ENCODE measurements around the gene SLC25A42. TPM values are rescaled to one million over a fixed set of nuclear protein-coding genes. Genes with fewer than 3 reads are reported as not detected.

The SLC25A42 gene
- total and polyA plus RNA-seq, 5 donors: 13.4 to 18.7 (median 13.8) TPM

DNA sequence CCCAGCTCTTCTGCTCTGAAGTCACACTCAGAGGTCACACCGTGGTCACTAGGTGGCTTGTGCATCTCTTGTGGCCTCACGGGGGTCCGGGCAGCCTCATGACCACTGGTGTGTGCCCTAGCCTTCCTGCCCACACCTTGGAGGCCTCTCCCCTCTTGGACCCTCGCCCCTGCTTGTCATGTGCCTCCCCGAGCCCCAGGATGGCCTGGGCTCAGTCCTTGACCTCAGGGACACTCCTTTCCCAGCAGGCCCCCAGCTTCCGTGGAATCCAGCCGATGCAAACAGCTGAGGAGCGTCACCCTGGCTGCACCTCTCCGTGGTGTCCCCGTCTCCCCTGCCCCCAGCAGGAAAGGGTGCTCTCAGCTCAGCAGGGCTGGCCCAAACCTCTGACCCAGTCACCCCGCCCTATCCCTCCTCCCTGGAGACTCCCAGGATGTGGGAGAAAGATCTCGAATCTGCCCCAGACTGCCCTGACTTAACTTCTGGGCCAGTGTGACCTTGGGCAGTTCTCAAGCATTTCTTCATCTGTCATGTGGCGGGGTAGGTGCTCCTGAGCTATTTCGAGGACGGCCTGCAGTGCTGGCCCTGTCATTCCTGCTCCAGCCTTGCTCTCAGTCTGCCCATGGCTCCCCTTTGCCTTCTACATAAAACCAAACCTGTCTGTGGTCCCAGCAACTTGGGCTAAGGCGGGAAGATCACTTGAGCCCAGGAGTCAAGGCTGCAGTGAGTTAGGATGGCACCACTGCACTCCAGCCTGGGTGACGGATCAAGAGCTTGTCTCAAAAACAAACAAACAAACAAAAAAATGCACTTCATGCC is 4.6 kb upstream of the SLC25A42 start:
- DNase-seq (peak in 1 of 3 donors; percentile 59), ATAC-seq (no peak)
- Histone ChIP-seq H3K27me3 (ENCODE audit: control insufficient read depth, insufficient read depth) (no peaks in the 10 kb centered on the region), H3K4me1 (ENCODE audit: control insufficient read depth, insufficient read depth, low read length) (peaks cover 3% of the 10 kb centered on the region), H3K4me3 (ENCODE audit: low read length) (no peak overlapping the region), H3K9me3 (ENCODE audit: control insufficient read depth, low read length) (no peaks in the 10 kb centered on the region), H3K27ac (ENCODE audit: low read length) (no peak overlapping the region)
- intact Hi-C loops (cut with DNase I): loop anchor here in 2 of 4 donors (5.0 kb wide), 2 partner anchors 78 to 83 kb away; partner anchors contain the start of gene TMEM161A (in 1 of the 2)
- WGBS: 88% methylated on average over 17 of the region's 17 CpGs

DNA sequence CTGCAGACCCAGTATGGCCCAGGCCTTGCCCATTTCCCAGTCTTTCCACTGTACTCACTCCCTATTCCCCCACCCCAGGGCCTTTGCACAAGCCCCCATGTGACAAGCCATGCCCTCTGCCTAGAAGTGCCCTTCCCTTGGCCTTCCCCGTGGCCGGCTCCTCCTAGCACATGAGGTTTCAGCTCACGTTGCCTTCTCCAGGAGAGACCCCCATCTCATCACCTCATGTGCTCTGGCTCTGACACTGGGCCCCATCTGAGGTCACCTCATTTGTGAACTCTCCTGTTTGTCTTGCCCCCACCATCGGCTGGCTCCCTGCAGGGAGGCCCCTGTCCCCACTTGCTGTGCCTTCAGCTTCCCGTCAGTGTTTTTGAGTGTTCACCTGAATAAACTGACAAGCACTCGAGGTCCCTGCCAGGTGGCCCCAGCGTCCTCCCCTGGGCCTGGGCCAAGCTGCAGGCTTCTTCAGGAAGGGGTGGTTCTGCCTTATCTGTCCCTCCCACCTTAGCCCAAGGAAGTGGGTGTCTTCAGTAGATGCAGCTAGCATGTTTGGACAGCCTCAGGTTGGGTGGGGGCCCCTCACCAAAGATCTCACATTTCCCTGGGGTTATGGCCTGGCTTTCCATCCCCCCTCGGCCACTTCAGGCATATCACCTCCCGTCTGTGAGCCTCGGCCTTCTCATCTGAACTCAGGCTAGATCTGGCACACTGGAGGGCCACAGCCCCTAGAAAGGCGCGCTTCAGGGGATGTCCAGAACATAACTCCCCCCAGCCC is 3.8 kb upstream of the SLC25A42 start:
- Histone ChIP-seq H3K4me1 (ENCODE audit: control insufficient read depth, insufficient read depth, low read length) (peaks cover 3% of the 10 kb centered on the region), H3K27me3 (ENCODE audit: control insufficient read depth, insufficient read depth) (no peaks in the 10 kb centered on the region), H3K9me3 (ENCODE audit: control insufficient read depth, low read length) (no peaks in the 10 kb centered on the region), H3K4me3 (ENCODE audit: low read length) (no peak overlapping the region), H3K27ac (ENCODE audit: low read length) (no peak overlapping the region)
- DNase-seq (peak in 1 of 3 donors; percentile 39), ATAC-seq (no peak)
- intact Hi-C loops (cut with DNase I): loop anchor here (5.0 to 10.0 kb wide), 3 partner anchors 75 to 82 kb away; partner anchors contain the start of gene TMEM161A (in 3 of the 4)
- 74% methylated on average over 12 of the region's 12 CpGs for WGBS

GRCh38 chr19:19061506-19061905 is 2.3 kb upstream of the SLC25A42 start:
- 72% methylated on average over 8 of the region's 8 CpGs for WGBS
- DNase-seq (peak in 2 of 3 donors; percentile 68 to 71), ATAC-seq (no peak)
- peaks cover 3% of the 10 kb centered on the region for H3K4me1 ChIP-seq (ENCODE audit: control insufficient read depth, insufficient read depth, low read length)
- H3K4me3 ChIP-seq (ENCODE audit: low read length): no peak overlapping the region
- intact Hi-C loops (cut with DNase I): loop anchor here in 2 of 4 donors (5.0 to 10.0 kb wide), 2 partner anchors 73 to 76 kb away; partner anchors contain the start of gene TMEM161A (in 2 of the 2)
- H3K27ac ChIP-seq (ENCODE audit: low read length): peak overlapping the region; percentile 95
- no peaks in the 10 kb centered on the region for H3K27me3 ChIP-seq (ENCODE audit: control insufficient read depth, insufficient read depth)
- H3K9me3 ChIP-seq (ENCODE audit: control insufficient read depth, low read length): no peaks in the 10 kb centered on the region

- H3K9me3 ChIP-seq (ENCODE audit: control insufficient read depth, low read length): no peaks in the 10 kb centered on the region
Measured at GRCh38 chr19:19062454-19063182, 1.2 kb upstream of the SLC25A42 start.

GRCh38 chr19:19064098-19064722 is 416 bp downstream of the SLC25A42 start:
- intact Hi-C loops (cut with DNase I): loop anchor here in 2 of 4 donors (5.0 to 10.0 kb wide), 2 partner anchors 71 to 73 kb away; partner anchors contain the start of gene TMEM161A (in 2 of the 2)
- no peak for ATAC-seq
- WGBS: 3% methylated on average over 29 of the region's 29 CpGs
- H3K27ac ChIP-seq (ENCODE audit: low read length): peak overlapping the region; percentile 14
- H3K4me3 ChIP-seq (ENCODE audit: low read length): peak overlapping the region; percentile 59
- H3K9me3 ChIP-seq (ENCODE audit: control insufficient read depth, low read length): no peaks in the 10 kb centered on the region
- peaks cover 3% of the 10 kb centered on the region for H3K4me1 ChIP-seq (ENCODE audit: control insufficient read depth, insufficient read depth, low read length)
- no peak for DNase-seq
- no peaks in the 10 kb centered on the region for H3K27me3 ChIP-seq (ENCODE audit: control insufficient read depth, insufficient read depth)

More at GRCh38 chr19:19062454-19063182, 1.2 kb upstream of the SLC25A42 start:
- WGBS: 73% methylated on average over 4 of the region's 4 CpGs
- Histone ChIP-seq H3K4me3 (ENCODE audit: low read length) (peak overlapping the region; percentile 33), H3K27ac (ENCODE audit: low read length) (peak overlapping the region; percentile 95), H3K4me1 (ENCODE audit: control insufficient read depth, insufficient read depth, low read length) (peaks cover 3% of the 10 kb centered on the region), H3K27me3 (ENCODE audit: control insufficient read depth, insufficient read depth) (no peaks in the 10 kb centered on the region)
- intact Hi-C loops (cut with DNase I): loop anchor here in 2 of 4 donors (5.0 to 10.0 kb wide), 2 partner anchors 72 to 75 kb away; partner anchors contain the start of gene TMEM161A (in 2 of the 2)
- ATAC-seq: no peak
- DNase-seq: peak in 1 of 3 donors; percentile 39

DNA sequence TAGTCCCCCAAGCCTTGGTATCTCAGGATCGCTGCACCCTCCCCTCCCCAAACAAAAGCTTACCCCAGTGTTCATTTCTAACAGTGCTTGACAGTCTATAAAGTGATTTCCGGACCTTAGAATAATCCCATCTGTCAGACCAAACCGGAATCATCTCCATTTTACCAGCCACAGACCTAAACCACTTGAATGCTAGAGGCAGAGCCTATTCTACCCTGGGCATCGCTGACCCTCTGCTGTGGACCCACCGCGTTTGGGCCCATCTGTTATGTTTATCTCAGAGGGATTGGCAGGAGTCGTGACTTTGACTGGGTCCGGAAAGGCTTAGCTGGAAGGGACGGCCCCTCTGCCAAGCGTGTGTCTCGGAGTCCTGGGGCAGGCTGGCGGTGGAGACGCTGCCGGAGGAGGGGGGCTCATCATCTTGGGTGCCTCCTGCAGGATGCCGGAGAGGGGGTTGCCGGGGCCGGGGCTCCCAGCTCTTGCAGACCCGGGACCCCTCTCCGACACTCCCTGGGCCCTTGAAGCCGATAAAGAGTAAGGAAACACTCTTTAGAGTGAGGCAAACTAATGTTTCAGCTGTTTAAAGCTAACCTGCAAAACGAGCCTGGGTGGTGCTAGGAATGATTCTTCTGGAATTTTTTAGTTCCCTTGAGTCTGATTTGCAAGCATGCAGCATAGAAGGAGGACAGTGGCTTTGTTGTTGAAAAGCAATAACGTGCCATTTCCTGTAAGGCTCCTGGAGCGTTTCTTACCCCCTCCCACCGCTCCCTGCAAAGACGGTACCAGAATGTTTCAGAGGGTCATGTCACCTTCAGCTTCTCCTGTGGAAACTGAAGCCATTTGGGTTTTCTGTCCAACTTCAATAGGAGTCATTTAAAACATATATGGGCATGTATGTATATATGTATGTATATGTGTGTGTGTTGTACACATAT is 1.3 kb downstream of the SLC25A42 start:
- DNase-seq: peak in 1 of 3 donors; percentile 68
- intact Hi-C loops (cut with DNase I): loop anchor here in 2 of 4 donors (5.0 to 10.0 kb wide), 2 partner anchors 70 to 72 kb away; partner anchors contain the start of gene TMEM161A (in 2 of the 2)

GRCh38 chr19:19067276-19068072 is 3.7 kb downstream of the SLC25A42 start:
- Histone ChIP-seq H3K4me1 (ENCODE audit: control insufficient read depth, insufficient read depth, low read length) (peaks cover 3% of the 10 kb centered on the region), H3K4me3 (ENCODE audit: low read length) (no peak overlapping the region), H3K9me3 (ENCODE audit: control insufficient read depth, low read length) (no peaks in the 10 kb centered on the region), H3K27me3 (ENCODE audit: control insufficient read depth, insufficient read depth) (no peaks in the 10 kb centered on the region), H3K27ac (ENCODE audit: low read length) (no peak overlapping the region)
- no peak for ATAC-seq
- WGBS: 66% methylated on average over 11 of the region's 11 CpGs
- intact Hi-C loops (cut with DNase I): loop anchor here in 1 of 4 donors (10.0 kb wide), 1 partner anchor 67 kb away; the partner anchor contains the start of gene TMEM161A
- no peak for DNase-seq

More for the DNA sequence above, 1.3 kb downstream of the SLC25A42 start:
- Histone ChIP-seq H3K4me3 (ENCODE audit: low read length) (peak overlapping the region; percentile 59), H3K4me1 (ENCODE audit: control insufficient read depth, insufficient read depth, low read length) (peaks cover 3% of the 10 kb centered on the region), H3K27me3 (ENCODE audit: control insufficient read depth, insufficient read depth) (no peaks in the 10 kb centered on the region), H3K9me3 (ENCODE audit: control insufficient read depth, low read length) (no peaks in the 10 kb centered on the region), H3K27ac (ENCODE audit: low read length) (peak overlapping the region; percentile 14)
- ATAC-seq: no peak
- 4% methylated on average over 25 of the region's 25 CpGs for WGBS

DNA sequence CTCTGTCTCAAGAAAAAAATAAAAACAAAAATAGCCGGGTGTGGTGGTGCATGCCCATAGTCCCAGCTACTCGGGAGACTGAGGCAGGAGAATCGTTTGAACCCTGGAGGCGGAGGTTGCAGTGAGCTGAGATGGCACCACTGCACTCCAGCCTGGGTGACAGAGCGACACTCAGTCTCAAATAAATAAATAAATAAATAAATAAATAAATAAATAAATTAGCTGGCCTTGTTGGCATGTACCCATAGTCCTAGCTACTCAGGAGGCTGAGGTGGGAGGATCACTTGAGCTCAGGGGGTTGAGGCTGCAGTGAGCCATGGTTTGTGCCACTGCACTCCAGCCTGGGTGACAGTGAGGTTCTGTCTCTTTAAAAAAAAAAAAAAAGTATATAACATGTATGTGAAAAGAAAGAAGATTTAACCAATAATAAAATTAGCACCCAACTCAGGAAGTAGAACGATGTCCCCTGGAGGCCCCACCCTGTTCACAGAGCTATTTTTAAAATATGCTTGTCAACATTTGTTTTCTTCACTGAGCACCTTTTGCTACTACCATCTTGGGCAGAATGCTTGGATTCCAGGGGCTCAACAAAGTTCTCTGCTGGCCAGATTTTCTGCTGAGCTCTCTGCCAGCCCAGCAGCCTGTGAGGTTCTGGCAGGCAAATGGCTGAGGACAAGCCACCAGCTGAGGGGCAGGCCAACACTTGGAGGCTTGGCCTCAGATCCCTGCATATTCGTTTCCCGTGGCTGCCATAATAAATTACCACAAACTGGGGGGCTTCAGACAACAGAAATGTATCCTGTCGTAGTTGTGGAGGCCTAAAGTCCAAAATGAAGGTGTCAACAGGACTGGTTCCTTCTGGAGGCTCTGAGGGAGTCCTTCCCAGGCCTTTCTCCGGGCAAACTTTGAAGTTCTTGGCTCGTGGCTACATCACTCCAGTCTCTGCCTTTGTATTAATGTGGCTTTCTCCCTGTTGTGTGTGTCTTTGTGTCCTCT is 5.2 kb downstream of the SLC25A42 start:
- intact Hi-C loops (cut with DNase I): loop anchor here in 1 of 4 donors (10.0 kb wide), 1 partner anchor 66 kb away; the partner anchor contains the start of gene TMEM161A
- peak overlapping the region; percentile 36 for H3K27ac ChIP-seq (ENCODE audit: low read length)
- no peaks in the 10 kb centered on the region for H3K27me3 ChIP-seq (ENCODE audit: control insufficient read depth, insufficient read depth)
- H3K4me1 ChIP-seq (ENCODE audit: control insufficient read depth, insufficient read depth, low read length): no peaks in the 10 kb centered on the region
- H3K9me3 ChIP-seq (ENCODE audit: control insufficient read depth, low read length): no peaks in the 10 kb centered on the region
- WGBS: 67% methylated on average over 11 of the region's 11 CpGs
- DNase-seq (peak in 1 of 3 donors; percentile 69), ATAC-seq (peak in 1 of 2 donors; percentile 22)
- H3K4me3 ChIP-seq (ENCODE audit: low read length): no peak overlapping the region

Data from right cardiac atrium (tissue), 5 donors.